GM23338 (cell line): ENCODE data around the gene MAPK11. TPM values are rescaled to one million over a fixed set of nuclear protein-coding genes. Genes with fewer than 3 reads are reported as not detected.
A peak's percentile ranks its signal among the peaks of the same experiment; 100 is the strongest.

Source experiments
- ATAC-seq: fragments of 200-7000 bp; cut with Tn5 transposase; 3 replicates; pipeline ENCODE4 v1.9.1; 2020
- DNase-seq: peaks from one replicate; pipeline ENCODE4 v3.0.0-alpha.2; 2015; ENCODE audit warnings: low spot score
- H2AFZ ChIP-seq: fragments of 200-600 bp; sonication (generic); 2 replicates; pipeline ENCODE4 v1.8.0; 2016; ENCODE audit warnings: antibody characterized with exemption, mild to moderate bottlenecking, moderate library complexity
- H3F3A ChIP-seq: fragments of 200-600 bp; sonication (generic); replicated peaks from 2 replicates; pipeline ENCODE4 v1.8.0; 2017; ENCODE audit warnings: antibody characterized with exemption, mixed run types, low read depth
- H3K27ac ChIP-seq: fragments of 200-600 bp; sonication (generic); 2 replicates; pipeline ENCODE4 v1.6.1; 2016; ENCODE audit warnings: low read depth
- H3K27me3 ChIP-seq: fragments of 200-600 bp; sonication (generic); 2 replicates; pipeline ENCODE4 v1.8.0; 2016; ENCODE audit warnings: mild to moderate bottlenecking, mixed run types, moderate library complexity; ENCODE audit not compliant: insufficient read depth
- H3K36me3 ChIP-seq: fragments of 200-600 bp; sonication (generic); 2 replicates; pipeline ENCODE4 v1.8.0; 2016; ENCODE audit warnings: mild to moderate bottlenecking; ENCODE audit not compliant: insufficient read depth
- H3K4me1 ChIP-seq: fragments of 200-600 bp; sonication (generic); 2 replicates; pipeline ENCODE4 v1.8.0; 2016; ENCODE audit warnings: mild to moderate bottlenecking, moderate library complexity; ENCODE audit not compliant: insufficient read depth
- H3K4me2 ChIP-seq: fragments of 200-600 bp; sonication (generic); 2 replicates; pipeline ENCODE4 v1.7.1; 2017; ENCODE audit warnings: mixed run types
- H3K4me3 ChIP-seq: fragments of 200-600 bp; sonication (generic); 2 replicates; pipeline ENCODE4 v1.6.1; 2016; ENCODE audit warnings: mixed run types
- H3K79me2 ChIP-seq: fragments of 200-600 bp; sonication (generic); replicated peaks from 2 replicates; pipeline ENCODE4 v1.8.0; 2017; ENCODE audit warnings: mild to moderate bottlenecking; ENCODE audit not compliant: insufficient read depth
- H3K9me2 ChIP-seq: fragments of 200-600 bp; sonication (generic); 2 replicates; pipeline ENCODE4 v1.8.0; 2017; ENCODE audit not compliant: insufficient read depth
- H4K20me1 ChIP-seq: fragments of 200-600 bp; sonication (generic); replicated peaks from 2 replicates; pipeline ENCODE4 v1.8.0; 2017; ENCODE audit warnings: mild to moderate bottlenecking; ENCODE audit not compliant: insufficient read depth
- H3K27ac Mint-ChIP-seq: 2 replicates; pipeline ENCODE4 v1.8.0; 2020; ENCODE audit warnings: inconsistent platforms, mild to moderate bottlenecking, moderate library complexity, mixed read lengths
- H3K27me3 Mint-ChIP-seq: 3 replicates; pipeline ENCODE4 v1.8.0; 2022; ENCODE audit warnings: low read depth, mild to moderate bottlenecking, moderate library complexity, mixed read lengths, inconsistent platforms; ENCODE audit not compliant: insufficient read depth, poor library complexity
- H3K36me3 Mint-ChIP-seq: 3 replicates; pipeline ENCODE4 v1.8.0; 2021; ENCODE audit warnings: low read depth, mild to moderate bottlenecking, inconsistent platforms, moderate library complexity, mixed read lengths
- H3K4me1 Mint-ChIP-seq: 3 replicates; pipeline ENCODE4 v1.8.0; 2020; ENCODE audit warnings: mild to moderate bottlenecking, inconsistent platforms, mixed read lengths
- H3K4me3 Mint-ChIP-seq: 3 replicates; pipeline ENCODE4 v1.8.0; 2021; ENCODE audit warnings: moderate library complexity, mild to moderate bottlenecking, inconsistent platforms, mixed read lengths
- H3K9me3 Mint-ChIP-seq: 3 replicates; pipeline ENCODE4 v1.8.0; 2020; ENCODE audit warnings: moderate library complexity, mild to moderate bottlenecking, inconsistent platforms, mixed read lengths
- CREB1 ChIP-seq: fragments of 250-450 bp; sonication (Bioruptor Pico); IDR thresholded peaks from 2 replicates; pipeline ENCODE4 v1.5.0; 2020; ENCODE audit warnings: low read depth, mild to moderate bottlenecking, moderate library complexity
- ETS1 ChIP-seq: IDR thresholded peaks from 2 replicates; pipeline ENCODE4 v1.6.1; 2016; ENCODE audit warnings: antibody characterized with exemption
- EZH2 ChIP-seq: fragments of 200-600 bp; sonication (generic); IDR thresholded peaks from one replicate; pipeline ENCODE4 v1.8.0; 2017; ENCODE audit warnings: antibody characterized with exemption, mild to moderate bottlenecking, low read depth; ENCODE audit not compliant: unreplicated experiment
- EZH2phosphoT487 ChIP-seq: fragments of 200-600 bp; sonication (generic); IDR thresholded peaks from one replicate; pipeline ENCODE4 v1.8.1; 2018; ENCODE audit warnings: antibody characterized with exemption; ENCODE audit not compliant: unreplicated experiment
- NANOG ChIP-seq: IDR thresholded peaks from 2 replicates; pipeline ENCODE4 v1.6.1; 2016; ENCODE audit warnings: antibody characterized with exemption, borderline replicate concordance
- POLR2AphosphoS5 ChIP-seq: IDR thresholded peaks from 2 replicates; pipeline ENCODE4 v1.6.1; 2016; ENCODE audit warnings: antibody characterized with exemption, low read depth
- ZNF114 ChIP-seq: fragments of 250-450 bp; sonication (Bioruptor Pico); IDR thresholded peaks from 2 replicates; pipeline ENCODE4 v1.5.0; 2020; ENCODE audit warnings: mild to moderate bottlenecking, moderate library complexity
- polyA plus RNA-seq: library from polyadenylated mRNA; unstranded; fragments of >200 nt; fragmentation: Nextera tagmentation; extraction: Ambion mirVana; gene quantifications from 2 replicates; pipeline ENCODE4 v1.2.1, GENCODE V29; 2016
- total RNA-seq: library from RNA; depleted of rRNA; stranded (reverse); fragments of >200 nt; shearing (Covaris generic); gene quantifications from 2 replicates; pipeline ENCODE4 v1.2.3, GENCODE V29; 2014
- TF ChIP-seq, protein P1 (sequence below): IDR thresholded peaks from one replicate; pipeline ENCODE4 v1.6.1; 2018; ENCODE audit warnings: antibody characterized with exemption; ENCODE audit not compliant: unreplicated experiment
- TF ChIP-seq, protein P2 (sequence below), 2 experiments: fragments of 200-600 bp in 1 of 2; sonication (generic) in 1 of 2; conservative IDR thresholded peaks; 2 replicates each; pipeline versions ENCODE4 v1.5.1 to v1.6.1; 2016 to 2017; ENCODE audit warnings: antibody characterized with exemption in 2 of 2, low read depth in 2 of 2, mild to moderate bottlenecking in 2 of 2, moderate library complexity in 1 of 2

The MAPK11 gene
- total and polyA plus RNA-seq, 2 experiments from 2014 or later = 0.34 to 1.9 TPM

GRCh38 chr22:50318356-50318697, 48.1 kb upstream of the MAPK11 start:
- Histone ChIP-seq H3K36me3 (no peaks in the 10 kb centered on the region), H3K4me3 (no peak overlapping the region), H4K20me1 (no peaks in the 10 kb centered on the region), H3F3A (no peaks in the 10 kb centered on the region), H3K4me1 (no peaks in the 10 kb centered on the region), H3K9me2 (no peaks in the 10 kb centered on the region), H3K27me3 (no peaks in the 10 kb centered on the region), H3K27ac (no peak overlapping the region), H3K79me2 (no peaks in the 10 kb centered on the region), H2AFZ (no peak overlapping the region), H3K4me2 (no peak overlapping the region)
- Mint-ChIP-seq H3K4me3 (no peak overlapping the region), H3K9me3 (no peaks in the 10 kb centered on the region), H3K27me3 (peaks cover 7% of the 10 kb centered on the region), H3K27ac (no peak overlapping the region), H3K36me3 (no peaks in the 10 kb centered on the region; the same call in 2 of the 3 replicates), H3K4me1 (peaks cover 6% of the 10 kb centered on the region)
- no peak for DNase-seq
- TF ChIP-seq EZH2 (no peak), CREB1 (CRISPR knock-in tag) (no peak), ZNF114 (no peak), EZH2phosphoT487 (no peak), NANOG (no peak), POLR2AphosphoS5 (no peak), ETS1 (no peak)
- TF ChIP-seq, protein P1, sequence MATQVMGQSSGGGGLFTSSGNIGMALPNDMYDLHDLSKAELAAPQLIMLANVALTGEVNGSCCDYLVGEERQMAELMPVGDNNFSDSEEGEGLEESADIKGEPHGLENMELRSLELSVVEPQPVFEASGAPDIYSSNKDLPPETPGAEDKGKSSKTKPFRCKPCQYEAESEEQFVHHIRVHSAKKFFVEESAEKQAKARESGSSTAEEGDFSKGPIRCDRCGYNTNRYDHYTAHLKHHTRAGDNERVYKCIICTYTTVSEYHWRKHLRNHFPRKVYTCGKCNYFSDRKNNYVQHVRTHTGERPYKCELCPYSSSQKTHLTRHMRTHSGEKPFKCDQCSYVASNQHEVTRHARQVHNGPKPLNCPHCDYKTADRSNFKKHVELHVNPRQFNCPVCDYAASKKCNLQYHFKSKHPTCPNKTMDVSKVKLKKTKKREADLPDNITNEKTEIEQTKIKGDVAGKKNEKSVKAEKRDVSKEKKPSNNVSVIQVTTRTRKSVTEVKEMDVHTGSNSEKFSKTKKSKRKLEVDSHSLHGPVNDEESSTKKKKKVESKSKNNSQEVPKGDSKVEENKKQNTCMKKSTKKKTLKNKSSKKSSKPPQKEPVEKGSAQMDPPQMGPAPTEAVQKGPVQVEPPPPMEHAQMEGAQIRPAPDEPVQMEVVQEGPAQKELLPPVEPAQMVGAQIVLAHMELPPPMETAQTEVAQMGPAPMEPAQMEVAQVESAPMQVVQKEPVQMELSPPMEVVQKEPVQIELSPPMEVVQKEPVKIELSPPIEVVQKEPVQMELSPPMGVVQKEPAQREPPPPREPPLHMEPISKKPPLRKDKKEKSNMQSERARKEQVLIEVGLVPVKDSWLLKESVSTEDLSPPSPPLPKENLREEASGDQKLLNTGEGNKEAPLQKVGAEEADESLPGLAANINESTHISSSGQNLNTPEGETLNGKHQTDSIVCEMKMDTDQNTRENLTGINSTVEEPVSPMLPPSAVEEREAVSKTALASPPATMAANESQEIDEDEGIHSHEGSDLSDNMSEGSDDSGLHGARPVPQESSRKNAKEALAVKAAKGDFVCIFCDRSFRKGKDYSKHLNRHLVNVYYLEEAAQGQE = no peak
- TF ChIP-seq, protein P2, sequence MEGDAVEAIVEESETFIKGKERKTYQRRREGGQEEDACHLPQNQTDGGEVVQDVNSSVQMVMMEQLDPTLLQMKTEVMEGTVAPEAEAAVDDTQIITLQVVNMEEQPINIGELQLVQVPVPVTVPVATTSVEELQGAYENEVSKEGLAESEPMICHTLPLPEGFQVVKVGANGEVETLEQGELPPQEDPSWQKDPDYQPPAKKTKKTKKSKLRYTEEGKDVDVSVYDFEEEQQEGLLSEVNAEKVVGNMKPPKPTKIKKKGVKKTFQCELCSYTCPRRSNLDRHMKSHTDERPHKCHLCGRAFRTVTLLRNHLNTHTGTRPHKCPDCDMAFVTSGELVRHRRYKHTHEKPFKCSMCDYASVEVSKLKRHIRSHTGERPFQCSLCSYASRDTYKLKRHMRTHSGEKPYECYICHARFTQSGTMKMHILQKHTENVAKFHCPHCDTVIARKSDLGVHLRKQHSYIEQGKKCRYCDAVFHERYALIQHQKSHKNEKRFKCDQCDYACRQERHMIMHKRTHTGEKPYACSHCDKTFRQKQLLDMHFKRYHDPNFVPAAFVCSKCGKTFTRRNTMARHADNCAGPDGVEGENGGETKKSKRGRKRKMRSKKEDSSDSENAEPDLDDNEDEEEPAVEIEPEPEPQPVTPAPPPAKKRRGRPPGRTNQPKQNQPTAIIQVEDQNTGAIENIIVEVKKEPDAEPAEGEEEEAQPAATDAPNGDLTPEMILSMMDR (conservative IDR thresholded peaks at IDR 0.05; ENCODE audit: low read depth in 2 of 2) = no peak
- peak; percentile 11 for ATAC-seq

GRCh38 chr22:50317674-50318073, 47.5 kb upstream of the MAPK11 start:
- H3K27ac Mint-ChIP-seq = no peak overlapping the region
- Histone ChIP-seq H3K27me3 (no peaks in the 10 kb centered on the region), H3K4me3 (no peak overlapping the region), H3K4me2 (no peak overlapping the region), H4K20me1 (no peaks in the 10 kb centered on the region), H3K27ac (no peak overlapping the region), H2AFZ (no peak overlapping the region), H3K4me1 (no peaks in the 10 kb centered on the region), H3F3A (no peaks in the 10 kb centered on the region), H3K9me2 (no peaks in the 10 kb centered on the region), H3K36me3 (no peaks in the 10 kb centered on the region), H3K79me2 (no peaks in the 10 kb centered on the region)
- H3K9me3 Mint-ChIP-seq = no peaks in the 10 kb centered on the region
- H3K4me1 Mint-ChIP-seq = peaks cover 6% of the 10 kb centered on the region
- no peak overlapping the region for H3K4me3 Mint-ChIP-seq
- no peak for ATAC-seq
- H3K27me3 Mint-ChIP-seq = peaks cover 7% of the 10 kb centered on the region
- no peak for DNase-seq
- H3K36me3 Mint-ChIP-seq = no peaks in the 10 kb centered on the region; the same call in 2 of the 3 replicates
- no peak for TF ChIP-seq EZH2phosphoT487
- TF ChIP-seq, protein P1 = no peak
